ENCODE data around the gene C16orf54. TPM values are rescaled to one million over a fixed set of nuclear protein-coding genes. Genes with fewer than 3 reads are reported as not detected.

The C16orf54 gene
- total RNA-seq, 1 donor from 2014 or later: 2.1 TPM

DNA sequence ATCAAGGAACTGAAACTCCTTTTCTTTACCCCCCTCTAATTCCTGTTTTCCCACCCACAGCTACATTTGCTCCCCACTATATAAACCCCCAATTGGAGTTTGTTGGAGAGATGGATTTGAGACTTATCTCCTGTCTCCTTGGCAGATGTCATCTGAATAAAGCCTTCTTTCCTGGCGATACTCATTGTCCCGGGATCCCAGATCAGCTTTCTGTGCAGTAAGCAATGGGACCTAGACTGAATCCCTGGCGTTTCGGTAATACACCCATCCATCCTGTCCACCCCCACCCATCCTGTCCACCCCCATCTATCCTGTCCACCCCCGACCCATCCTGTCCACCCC, 44.6 kb downstream of the C16orf54 start:
- H3K27ac Mint-ChIP-seq: no peak overlapping the region
- H3K27me3 Mint-ChIP-seq: no peaks in the 10 kb centered on the region
- no peak for TF ChIP-seq CTCF (conservative IDR thresholded peaks at IDR 0.05)
- peaks cover 6% of the 10 kb centered on the region for H3K9me3 Mint-ChIP-seq
- no peak for DNase-seq (ENCODE audit: extremely low spot score, unreplicated experiment)
- H3K4me3 Mint-ChIP-seq: no peak overlapping the region
- peaks cover 14% of the 10 kb centered on the region for H3K4me1 Mint-ChIP-seq (ENCODE audit: unreplicated experiment)
- peaks cover 9% of the 10 kb centered on the region for H3K36me3 Mint-ChIP-seq

DNA sequence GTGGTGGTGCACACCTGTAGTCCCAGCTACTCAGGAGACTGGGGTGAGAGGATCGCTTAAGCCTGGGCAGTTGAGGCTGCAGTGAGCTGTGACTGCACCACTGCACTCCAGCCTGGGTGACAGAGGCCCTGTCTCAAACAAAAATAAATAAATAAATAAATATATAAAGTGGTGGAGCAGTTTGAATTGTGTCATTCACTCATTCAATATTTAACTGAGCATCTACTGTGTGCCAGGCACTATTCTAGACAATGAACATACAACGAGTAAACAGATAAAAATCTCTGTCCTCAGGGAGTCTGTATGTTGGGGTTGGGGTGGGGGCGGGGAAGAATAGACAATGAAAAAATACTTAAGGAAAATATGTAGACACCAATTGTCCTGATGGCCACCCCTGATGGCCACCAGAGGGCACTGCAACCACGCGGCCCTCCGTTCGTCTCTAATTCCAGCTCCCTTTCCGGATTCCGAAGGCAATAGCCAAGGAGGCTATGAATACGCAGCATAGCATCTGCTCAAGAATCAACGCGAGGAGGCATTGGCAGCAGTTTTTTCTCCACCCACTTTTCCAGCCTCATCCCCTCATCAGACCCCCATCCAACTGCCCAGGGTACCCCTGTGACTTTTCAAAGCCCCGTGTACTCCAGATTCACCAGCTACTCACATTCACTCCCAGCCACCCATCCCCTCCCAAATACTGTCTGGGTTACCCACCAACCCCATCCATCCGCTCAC, 45.4 kb downstream of the C16orf54 start:
- peaks cover 14% of the 10 kb centered on the region for H3K4me1 Mint-ChIP-seq (ENCODE audit: unreplicated experiment)
- peaks cover 9% of the 10 kb centered on the region for H3K36me3 Mint-ChIP-seq
- H3K4me3 Mint-ChIP-seq: peak overlapping the region; percentile 46
- DNase-seq (ENCODE audit: extremely low spot score, unreplicated experiment): peak; percentile 83
- H3K27ac Mint-ChIP-seq: peak overlapping the region; percentile 77
- peak; percentile 94 for TF ChIP-seq CTCF (conservative IDR thresholded peaks at IDR 0.05)
- no peaks in the 10 kb centered on the region for H3K27me3 Mint-ChIP-seq
- H3K9me3 Mint-ChIP-seq: peaks cover 6% of the 10 kb centered on the region

DNA sequence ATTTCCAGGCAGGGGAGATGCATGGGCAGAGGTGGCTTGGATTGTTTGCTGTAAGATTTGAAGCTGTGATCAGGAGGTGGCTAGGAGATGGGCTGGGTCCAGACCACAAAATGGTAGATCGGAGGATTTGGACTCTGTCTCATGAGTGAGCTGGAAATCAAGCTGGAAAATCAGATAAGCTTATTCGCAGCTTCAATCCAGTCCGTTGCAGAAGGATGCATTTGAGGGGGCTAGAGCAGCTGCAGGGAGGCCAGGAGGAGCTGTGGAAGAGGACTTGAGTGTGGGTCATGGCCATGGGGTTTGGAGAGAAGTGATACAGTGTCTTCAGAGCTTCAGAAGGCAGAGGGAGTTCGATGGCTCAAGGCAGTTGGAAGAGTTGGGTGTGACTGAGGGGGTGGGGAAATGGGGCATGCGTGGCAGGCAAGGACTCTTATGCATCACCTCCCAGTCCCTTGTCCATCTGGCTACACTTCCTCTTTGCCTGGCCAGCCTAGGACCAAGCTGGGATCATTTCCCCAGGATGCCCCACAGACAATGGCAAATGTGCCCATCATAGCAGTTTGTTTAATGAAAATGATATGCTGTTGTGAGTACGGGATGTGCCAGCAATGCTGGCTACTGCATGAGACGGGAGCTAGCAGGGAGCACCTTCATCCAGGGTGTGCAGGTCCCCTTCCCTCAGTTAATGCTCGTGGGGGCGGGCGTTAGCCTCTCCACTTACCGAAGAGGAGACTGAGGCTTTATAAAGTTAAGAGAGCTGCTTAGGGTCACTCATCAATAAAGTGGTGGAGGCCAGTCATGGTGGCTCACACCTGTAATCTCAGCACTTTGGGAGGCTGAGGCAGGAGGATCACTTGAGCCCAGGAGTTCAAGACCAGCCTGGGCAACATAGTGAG, 46.2 kb downstream of the C16orf54 start:
- Mint-ChIP-seq H3K4me3 (no peak overlapping the region), H3K4me1 (ENCODE audit: unreplicated experiment) (peaks cover 14% of the 10 kb centered on the region)

DNA sequence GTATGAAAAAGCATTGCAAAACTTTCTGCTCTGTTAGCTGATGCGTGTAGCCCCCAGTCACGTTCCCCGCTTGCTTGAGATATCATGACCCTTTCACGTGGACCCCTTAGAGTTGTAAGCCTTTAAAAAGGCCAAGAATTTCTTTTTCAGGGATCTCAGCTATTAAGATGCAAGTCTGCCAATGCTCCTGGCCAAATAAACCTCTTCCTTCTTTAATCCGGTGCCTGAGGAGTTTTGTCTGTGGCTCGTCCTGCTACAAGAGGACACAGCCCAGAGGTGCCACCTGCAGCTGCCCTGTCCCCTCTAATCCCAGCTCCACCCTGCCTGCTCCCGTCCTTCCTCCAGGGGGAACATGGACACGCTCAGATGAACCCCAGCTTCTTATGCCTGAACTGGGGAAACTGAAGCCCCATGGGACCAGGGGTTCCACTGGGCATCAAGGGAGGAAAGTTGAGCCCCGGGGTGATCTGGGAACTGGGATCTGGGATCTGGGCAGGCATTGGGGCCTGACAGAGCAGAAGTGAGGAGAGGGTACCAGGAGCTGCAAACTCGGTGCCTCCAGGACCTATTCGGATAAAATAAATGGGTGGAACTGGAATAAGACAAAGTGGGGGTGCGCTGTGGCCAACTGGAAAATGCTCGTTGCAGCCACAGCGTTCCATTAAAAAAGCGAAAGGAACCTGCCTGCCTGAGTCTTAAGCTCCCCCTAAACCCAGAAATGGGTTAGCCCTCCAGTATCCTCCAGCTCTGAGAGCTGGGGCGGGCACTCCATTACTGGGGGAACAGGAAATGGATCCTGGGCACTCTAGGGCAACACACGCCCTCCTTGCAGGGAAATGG, 47.1 kb downstream of the C16orf54 start:
- Mint-ChIP-seq H3K9me3 (peaks cover 6% of the 10 kb centered on the region), H3K27ac (peak overlapping the region; percentile 67), H3K36me3 (peaks cover 9% of the 10 kb centered on the region), H3K4me3 (no peak overlapping the region), H3K4me1 (ENCODE audit: unreplicated experiment) (peaks cover 14% of the 10 kb centered on the region), H3K27me3 (no peaks in the 10 kb centered on the region)
- DNase-seq (ENCODE audit: extremely low spot score, unreplicated experiment): no peak
- no peak for TF ChIP-seq CTCF (conservative IDR thresholded peaks at IDR 0.05)

More for the DNA sequence above, 46.2 kb downstream of the C16orf54 start:
- TF ChIP-seq CTCF (conservative IDR thresholded peaks at IDR 0.05): no peak
- peak overlapping the region; percentile 67 for H3K27ac Mint-ChIP-seq
- peaks cover 9% of the 10 kb centered on the region for H3K36me3 Mint-ChIP-seq
- no peak for DNase-seq (ENCODE audit: extremely low spot score, unreplicated experiment)
- H3K9me3 Mint-ChIP-seq: peaks cover 6% of the 10 kb centered on the region
- no peaks in the 10 kb centered on the region for H3K27me3 Mint-ChIP-seq

- Mint-ChIP-seq H3K4me1 (ENCODE audit: unreplicated experiment) (peaks cover 14% of the 10 kb centered on the region), H3K9me3 (peaks cover 6% of the 10 kb centered on the region), H3K27ac (peak overlapping the region; percentile 62), H3K36me3 (peaks cover 9% of the 10 kb centered on the region), H3K4me3 (no peak overlapping the region), H3K27me3 (no peaks in the 10 kb centered on the region)
- TF ChIP-seq CTCF (conservative IDR thresholded peaks at IDR 0.05): no peak
- no peak for DNase-seq (ENCODE audit: extremely low spot score, unreplicated experiment)
These were observed 47.7 kb downstream of the C16orf54 start for GRCh38 chr16:29698042-29698441.
